Fibroblast of gingiva (primary cell): ENCODE data around the gene AQR.
A peak's percentile ranks its signal among the peaks of the same experiment; 100 is the strongest.
"Not testable (repeated sequence)": the region's sequence is repeated elsewhere in the genome, so short reads cannot be mapped to it uniquely, and the experiment has no call there.

Experiments used
- DNase-seq: peaks from one replicate; pipeline ENCODE4 v3.0.0-alpha.2; 2011; ENCODE audit warnings: low read depth

Gene AQR

GRCh38 chr15:34953851-34954250 lies 15.7 kb downstream of the AQR start:
- peak; percentile 33 for DNase-seq

GRCh38 chr15:34952481-34952880 lies 17.1 kb downstream of the AQR start:
- no peak for DNase-seq

GRCh38 chr15:34951993-34952392 lies 17.5 kb downstream of the AQR start:
- peak; percentile 87 for DNase-seq

- DNase-seq = no peak
Measured at GRCh38 chr15:34944936-34945335, 24.6 kb downstream of the AQR start.

GRCh38 chr15:34943711-34944110 lies 25.8 kb downstream of the AQR start:
- no peak for DNase-seq

GRCh38 chr15:34943264-34943663 lies 26.3 kb downstream of the AQR start:
- DNase-seq = not testable (repeated sequence)

- DNase-seq = peak; percentile 10
Measured at GRCh38 chr15:34942363-34942762, 27.2 kb downstream of the AQR start.

GRCh38 chr15:34941831-34942230 lies 27.7 kb downstream of the AQR start:
- no peak for DNase-seq

GRCh38 chr15:34941185-34941698 lies 28.3 kb downstream of the AQR start:
- no peak for DNase-seq

GRCh38 chr15:34933432-34933975 lies 36.0 kb downstream of the AQR start:
- DNase-seq = no peak

- not testable (repeated sequence) for DNase-seq
Measured at GRCh38 chr15:34928349-34928748, 41.2 kb downstream of the AQR start.

GRCh38 chr15:34927726-34928125 lies 41.8 kb downstream of the AQR start:
- DNase-seq = peak; percentile 4

GRCh38 chr15:34914317-34914716 lies 55.2 kb downstream of the AQR start:
- DNase-seq = no peak

GRCh38 chr15:34905047-34905446 lies 64.5 kb downstream of the AQR start:
- no peak for DNase-seq

- no peak for DNase-seq
Measured at GRCh38 chr15:34904527-34904926, 65.0 kb downstream of the AQR start.

GRCh38 chr15:34900748-34901147 lies 68.8 kb downstream of the AQR start:
- no peak for DNase-seq

- DNase-seq = no peak
Measured at GRCh38 chr15:34896183-34896582, 73.4 kb downstream of the AQR start.

GRCh38 chr15:34893967-34894366 lies 75.6 kb downstream of the AQR start:
- DNase-seq = no peak

GRCh38 chr15:34892963-34893591 lies 76.5 kb downstream of the AQR start:
- no peak for DNase-seq

- peak; percentile 46 for DNase-seq
Measured at GRCh38 chr15:34890424-34890823, 79.1 kb downstream of the AQR start.

- peak; percentile 30 for DNase-seq
Measured at GRCh38 chr15:34889476-34889875, 80.1 kb downstream of the AQR start.

GRCh38 chr15:34886134-34886533 lies 83.4 kb downstream of the AQR start:
- DNase-seq = peak; percentile 7

- no peak for DNase-seq
Measured at GRCh38 chr15:34883633-34884032, 85.9 kb downstream of the AQR start.

GRCh38 chr15:34883042-34883441 lies 86.5 kb downstream of the AQR start:
- peak; percentile 54 for DNase-seq
